GM23338 (cell line): Measurements from ENCODE around the gene HOXD8. TPM values are rescaled to one million over a fixed set of nuclear protein-coding genes. Genes with fewer than 3 reads are reported as not detected.

Experiments
- ATAC-seq: fragments of 200-7000 bp; cut with Tn5 transposase; 3 replicates; pipeline ENCODE4 v1.9.1; 2020
- DNase-seq: peaks from one replicate; pipeline ENCODE4 v3.0.0-alpha.2; 2015; ENCODE audit warnings: low spot score
- H2AFZ ChIP-seq: fragments of 200-600 bp; sonication (generic); 2 replicates; pipeline ENCODE4 v1.8.0; 2016; ENCODE audit warnings: antibody characterized with exemption, mild to moderate bottlenecking, moderate library complexity
- H3F3A ChIP-seq: fragments of 200-600 bp; sonication (generic); replicated peaks from 2 replicates; pipeline ENCODE4 v1.8.0; 2017; ENCODE audit warnings: antibody characterized with exemption, mixed run types, low read depth
- H3K27ac ChIP-seq: fragments of 200-600 bp; sonication (generic); 2 replicates; pipeline ENCODE4 v1.6.1; 2016; ENCODE audit warnings: low read depth
- H3K27me3 ChIP-seq: fragments of 200-600 bp; sonication (generic); 2 replicates; pipeline ENCODE4 v1.8.0; 2016; ENCODE audit warnings: mild to moderate bottlenecking, mixed run types, moderate library complexity; ENCODE audit not compliant: insufficient read depth
- H3K36me3 ChIP-seq: fragments of 200-600 bp; sonication (generic); 2 replicates; pipeline ENCODE4 v1.8.0; 2016; ENCODE audit warnings: mild to moderate bottlenecking; ENCODE audit not compliant: insufficient read depth
- H3K4me1 ChIP-seq: fragments of 200-600 bp; sonication (generic); 2 replicates; pipeline ENCODE4 v1.8.0; 2016; ENCODE audit warnings: mild to moderate bottlenecking, moderate library complexity; ENCODE audit not compliant: insufficient read depth
- H3K4me2 ChIP-seq: fragments of 200-600 bp; sonication (generic); 2 replicates; pipeline ENCODE4 v1.7.1; 2017; ENCODE audit warnings: mixed run types
- H3K4me3 ChIP-seq: fragments of 200-600 bp; sonication (generic); 2 replicates; pipeline ENCODE4 v1.6.1; 2016; ENCODE audit warnings: mixed run types
- H3K79me2 ChIP-seq: fragments of 200-600 bp; sonication (generic); replicated peaks from 2 replicates; pipeline ENCODE4 v1.8.0; 2017; ENCODE audit warnings: mild to moderate bottlenecking; ENCODE audit not compliant: insufficient read depth
- H3K9me2 ChIP-seq: fragments of 200-600 bp; sonication (generic); 2 replicates; pipeline ENCODE4 v1.8.0; 2017; ENCODE audit not compliant: insufficient read depth
- H4K20me1 ChIP-seq: fragments of 200-600 bp; sonication (generic); replicated peaks from 2 replicates; pipeline ENCODE4 v1.8.0; 2017; ENCODE audit warnings: mild to moderate bottlenecking; ENCODE audit not compliant: insufficient read depth
- H3K27ac Mint-ChIP-seq: 2 replicates; pipeline ENCODE4 v1.8.0; 2020; ENCODE audit warnings: inconsistent platforms, mild to moderate bottlenecking, moderate library complexity, mixed read lengths
- H3K27me3 Mint-ChIP-seq: 3 replicates; pipeline ENCODE4 v1.8.0; 2022; ENCODE audit warnings: low read depth, mild to moderate bottlenecking, moderate library complexity, mixed read lengths, inconsistent platforms; ENCODE audit not compliant: insufficient read depth, poor library complexity
- H3K36me3 Mint-ChIP-seq: 3 replicates; pipeline ENCODE4 v1.8.0; 2021; ENCODE audit warnings: low read depth, mild to moderate bottlenecking, inconsistent platforms, moderate library complexity, mixed read lengths
- H3K4me1 Mint-ChIP-seq: 3 replicates; pipeline ENCODE4 v1.8.0; 2020; ENCODE audit warnings: mild to moderate bottlenecking, inconsistent platforms, mixed read lengths
- H3K4me3 Mint-ChIP-seq: 3 replicates; pipeline ENCODE4 v1.8.0; 2021; ENCODE audit warnings: moderate library complexity, mild to moderate bottlenecking, inconsistent platforms, mixed read lengths
- H3K9me3 Mint-ChIP-seq: 3 replicates; pipeline ENCODE4 v1.8.0; 2020; ENCODE audit warnings: moderate library complexity, mild to moderate bottlenecking, inconsistent platforms, mixed read lengths
- EZH2 ChIP-seq: fragments of 200-600 bp; sonication (generic); IDR thresholded peaks from one replicate; pipeline ENCODE4 v1.8.0; 2017; ENCODE audit warnings: antibody characterized with exemption, mild to moderate bottlenecking, low read depth; ENCODE audit not compliant: unreplicated experiment
- EZH2phosphoT487 ChIP-seq: fragments of 200-600 bp; sonication (generic); IDR thresholded peaks from one replicate; pipeline ENCODE4 v1.8.1; 2018; ENCODE audit warnings: antibody characterized with exemption; ENCODE audit not compliant: unreplicated experiment
- STAT1 ChIP-seq: IDR thresholded peaks from one replicate; pipeline ENCODE4 v1.6.1; 2016; ENCODE audit warnings: antibody characterized with exemption; ENCODE audit not compliant: unreplicated experiment
- polyA plus RNA-seq: library from polyadenylated mRNA; unstranded; fragments of >200 nt; fragmentation: Nextera tagmentation; extraction: Ambion mirVana; gene quantifications from 2 replicates; pipeline ENCODE4 v1.2.1, GENCODE V29; 2016
- total RNA-seq: library from RNA; depleted of rRNA; stranded (reverse); fragments of >200 nt; shearing (Covaris generic); gene quantifications from 2 replicates; pipeline ENCODE4 v1.2.3, GENCODE V29; 2014
- TF ChIP-seq, protein P1 (sequence below): fragments of 250-450 bp; sonication (Bioruptor Pico); IDR thresholded peaks from 2 replicates; pipeline ENCODE4 v1.5.0; 2020; ENCODE audit warnings: mild to moderate bottlenecking, moderate library complexity

HOXD8 gene
- total and polyA plus RNA-seq, 2 experiments from 2014 or later = not detected

DNA sequence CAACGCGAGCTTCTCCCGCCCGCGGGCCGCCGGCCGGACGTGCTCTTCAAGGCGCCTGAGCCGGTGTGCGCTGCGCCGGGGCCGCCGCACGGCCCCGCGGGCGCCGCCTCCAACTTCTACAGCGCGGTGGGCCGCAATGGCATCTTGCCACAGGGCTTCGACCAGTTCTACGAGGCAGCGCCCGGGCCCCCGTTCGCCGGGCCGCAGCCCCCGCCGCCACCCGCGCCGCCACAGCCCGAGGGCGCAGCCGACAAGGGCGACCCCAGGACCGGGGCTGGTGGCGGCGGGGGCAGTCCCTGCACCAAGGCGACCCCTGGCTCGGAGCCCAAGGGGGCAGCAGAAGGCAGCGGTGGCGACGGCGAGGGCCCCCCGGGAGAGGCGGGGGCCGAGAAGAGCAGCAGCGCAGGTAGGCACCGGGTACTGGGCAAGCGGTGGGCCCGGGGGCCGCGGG is 21.7 kb upstream of the HOXD8 start:
- Histone ChIP-seq H3K9me2 (no peaks in the 10 kb centered on the region), H3K36me3 (no peaks in the 10 kb centered on the region), H3K79me2 (no peaks in the 10 kb centered on the region), H3K4me3 (0 out of 2 replicates have a peak overlapping the region, but pooled peaks have one; percentile 28), H4K20me1 (peaks cover 31% of the 10 kb centered on the region), H3K27me3 (peaks cover 99% of the 10 kb centered on the region), H3F3A (peaks cover 37% of the 10 kb centered on the region), H2AFZ (no peak overlapping the region), H3K27ac (no peak overlapping the region), H3K4me1 (peaks cover 41% of the 10 kb centered on the region), H3K4me2 (no peak overlapping the region; the same call in 1 of the 2 replicates)
- Mint-ChIP-seq H3K4me1 (peaks cover 32% of the 10 kb centered on the region), H3K27me3 (peaks cover 94% of the 10 kb centered on the region), H3K9me3 (peaks cover 5% of the 10 kb centered on the region), H3K27ac (no peak overlapping the region), H3K36me3 (no peaks in the 10 kb centered on the region; the same call in 2 of the 3 replicates), H3K4me3 (no peak overlapping the region)
- TF ChIP-seq EZH2phosphoT487 (peak; percentile 55), STAT1 (no peak), EZH2 (peak; percentile 52)
- DNase-seq (no peak), ATAC-seq (no peak)

DNA sequence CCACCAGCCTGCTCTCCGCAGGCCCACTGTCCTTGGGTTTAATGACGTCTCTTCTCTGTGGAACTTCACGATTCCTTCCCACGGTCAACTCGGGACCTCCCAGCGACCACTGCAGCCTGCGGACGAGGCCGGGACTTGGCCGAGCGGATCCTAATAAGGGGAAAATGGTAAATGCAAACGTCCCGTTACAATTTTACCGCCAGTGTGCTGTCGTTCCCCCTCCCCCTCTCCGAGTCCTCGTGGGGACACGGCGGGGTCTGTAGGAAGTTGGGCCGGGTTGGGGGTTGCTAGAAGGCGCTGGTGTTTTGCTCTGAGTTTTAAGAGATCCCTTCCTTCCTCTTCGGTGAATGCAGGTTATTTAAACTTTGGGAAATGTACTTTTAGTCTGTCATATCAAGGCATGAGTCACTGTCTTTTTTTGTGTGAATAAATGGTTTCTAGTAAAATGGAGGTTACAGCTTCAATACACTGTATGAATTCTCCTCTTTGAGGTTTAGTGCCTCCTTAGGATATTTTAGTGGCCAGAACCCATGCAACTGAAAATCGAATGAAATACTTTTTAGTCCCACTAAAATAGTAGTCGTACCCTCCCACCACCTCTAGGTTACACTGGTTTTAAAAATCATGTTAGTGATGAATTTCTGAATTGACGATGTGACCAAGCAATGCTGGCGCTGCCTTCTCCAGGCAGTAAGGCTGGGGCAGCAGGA is 20.2 kb upstream of the HOXD8 start:
- H2AFZ ChIP-seq = no peak overlapping the region
- H3K36me3 ChIP-seq = no peaks in the 10 kb centered on the region
- H3K4me3 Mint-ChIP-seq = no peak overlapping the region; the same call in 2 of the 3 replicates
- no peak overlapping the region for H3K27ac ChIP-seq
- H3K4me1 Mint-ChIP-seq = peaks cover 23% of the 10 kb centered on the region
- H3K36me3 Mint-ChIP-seq = no peaks in the 10 kb centered on the region; the same call in 2 of the 3 replicates
- no peak for DNase-seq
- peaks cover 94% of the 10 kb centered on the region for H3K27me3 Mint-ChIP-seq
- no peak overlapping the region for H3K27ac Mint-ChIP-seq
- H3K4me1 ChIP-seq = peaks cover 37% of the 10 kb centered on the region
- peaks cover 42% of the 10 kb centered on the region for H3F3A ChIP-seq
- peaks cover 31% of the 10 kb centered on the region for H4K20me1 ChIP-seq
- peaks cover 99% of the 10 kb centered on the region for H3K27me3 ChIP-seq
- 0 out of 2 replicates have a peak overlapping the region, but pooled peaks have one; percentile 20 for H3K4me3 ChIP-seq
- H3K9me3 Mint-ChIP-seq = peaks cover 5% of the 10 kb centered on the region
- no peak overlapping the region for H3K4me2 ChIP-seq
- no peak for ATAC-seq
- H3K9me2 ChIP-seq = no peaks in the 10 kb centered on the region
- TF ChIP-seq, protein P1, sequence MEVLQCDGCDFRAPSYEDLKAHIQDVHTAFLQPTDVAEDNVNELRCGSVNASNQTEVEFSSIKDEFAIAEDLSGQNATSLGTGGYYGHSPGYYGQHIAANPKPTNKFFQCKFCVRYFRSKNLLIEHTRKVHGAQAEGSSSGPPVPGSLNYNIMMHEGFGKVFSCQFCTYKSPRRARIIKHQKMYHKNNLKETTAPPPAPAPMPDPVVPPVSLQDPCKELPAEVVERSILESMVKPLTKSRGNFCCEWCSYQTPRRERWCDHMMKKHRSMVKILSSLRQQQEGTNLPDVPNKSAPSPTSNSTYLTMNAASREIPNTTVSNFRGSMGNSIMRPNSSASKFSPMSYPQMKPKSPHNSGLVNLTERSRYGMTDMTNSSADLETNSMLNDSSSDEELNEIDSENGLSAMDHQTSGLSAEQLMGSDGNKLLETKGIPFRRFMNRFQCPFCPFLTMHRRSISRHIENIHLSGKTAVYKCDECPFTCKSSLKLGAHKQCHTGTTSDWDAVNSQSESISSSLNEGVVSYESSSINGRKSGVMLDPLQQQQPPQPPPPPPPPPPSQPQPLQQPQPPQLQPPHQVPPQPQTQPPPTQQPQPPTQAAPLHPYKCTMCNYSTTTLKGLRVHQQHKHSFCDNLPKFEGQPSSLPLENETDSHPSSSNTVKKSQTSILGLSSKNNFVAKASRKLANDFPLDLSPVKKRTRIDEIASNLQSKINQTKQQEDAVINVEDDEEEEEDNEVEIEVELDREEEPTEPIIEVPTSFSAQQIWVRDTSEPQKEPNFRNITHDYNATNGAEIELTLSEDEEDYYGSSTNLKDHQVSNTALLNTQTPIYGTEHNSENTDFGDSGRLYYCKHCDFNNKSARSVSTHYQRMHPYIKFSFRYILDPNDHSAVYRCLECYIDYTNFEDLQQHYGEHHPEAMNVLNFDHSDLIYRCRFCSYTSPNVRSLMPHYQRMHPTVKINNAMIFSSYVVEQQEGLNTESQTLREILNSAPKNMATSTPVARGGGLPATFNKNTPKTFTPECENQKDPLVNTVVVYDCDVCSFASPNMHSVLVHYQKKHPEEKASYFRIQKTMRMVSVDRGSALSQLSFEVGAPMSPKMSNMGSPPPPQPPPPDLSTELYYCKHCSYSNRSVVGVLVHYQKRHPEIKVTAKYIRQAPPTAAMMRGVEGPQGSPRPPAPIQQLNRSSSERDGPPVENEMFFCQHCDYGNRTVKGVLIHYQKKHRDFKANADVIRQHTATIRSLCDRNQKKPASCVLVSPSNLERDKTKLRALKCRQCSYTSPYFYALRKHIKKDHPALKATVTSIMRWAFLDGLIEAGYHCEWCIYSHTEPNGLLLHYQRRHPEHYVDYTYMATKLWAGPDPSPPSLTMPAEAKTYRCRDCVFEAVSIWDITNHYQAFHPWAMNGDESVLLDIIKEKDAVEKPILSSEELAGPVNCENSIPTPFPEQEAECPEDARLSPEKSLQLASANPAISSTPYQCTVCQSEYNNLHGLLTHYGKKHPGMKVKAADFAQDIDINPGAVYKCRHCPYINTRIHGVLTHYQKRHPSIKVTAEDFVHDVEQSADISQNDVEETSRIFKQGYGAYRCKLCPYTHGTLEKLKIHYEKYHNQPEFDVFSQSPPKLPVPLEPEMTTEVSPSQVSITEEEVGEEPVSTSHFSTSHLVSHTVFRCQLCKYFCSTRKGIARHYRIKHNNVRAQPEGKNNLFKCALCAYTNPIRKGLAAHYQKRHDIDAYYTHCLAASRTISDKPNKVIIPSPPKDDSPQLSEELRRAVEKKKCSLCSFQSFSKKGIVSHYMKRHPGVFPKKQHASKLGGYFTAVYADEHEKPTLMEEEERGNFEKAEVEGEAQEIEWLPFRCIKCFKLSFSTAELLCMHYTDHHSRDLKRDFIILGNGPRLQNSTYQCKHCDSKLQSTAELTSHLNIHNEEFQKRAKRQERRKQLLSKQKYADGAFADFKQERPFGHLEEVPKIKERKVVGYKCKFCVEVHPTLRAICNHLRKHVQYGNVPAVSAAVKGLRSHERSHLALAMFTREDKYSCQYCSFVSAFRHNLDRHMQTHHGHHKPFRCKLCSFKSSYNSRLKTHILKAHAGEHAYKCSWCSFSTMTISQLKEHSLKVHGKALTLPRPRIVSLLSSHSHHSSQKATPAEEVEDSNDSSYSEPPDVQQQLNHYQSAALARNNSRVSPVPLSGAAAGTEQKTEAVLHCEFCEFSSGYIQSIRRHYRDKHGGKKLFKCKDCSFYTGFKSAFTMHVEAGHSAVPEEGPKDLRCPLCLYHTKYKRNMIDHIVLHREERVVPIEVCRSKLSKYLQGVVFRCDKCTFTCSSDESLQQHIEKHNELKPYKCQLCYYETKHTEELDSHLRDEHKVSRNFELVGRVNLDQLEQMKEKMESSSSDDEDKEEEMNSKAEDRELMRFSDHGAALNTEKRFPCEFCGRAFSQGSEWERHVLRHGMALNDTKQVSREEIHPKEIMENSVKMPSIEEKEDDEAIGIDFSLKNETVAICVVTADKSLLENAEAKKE (CRISPR knock-in tag) = no peak
- TF ChIP-seq EZH2phosphoT487 (peak; percentile 91), EZH2 (peak; percentile 97)
- no peaks in the 10 kb centered on the region for H3K79me2 ChIP-seq
